Subcutaneous adipose tissue (tissue), 4 donors: ENCODE measurements around the gene EFHC1. TPM values are rescaled to one million over a fixed set of nuclear protein-coding genes. Genes with fewer than 3 reads are reported as not detected.

Experiments
- CTCF ChIP-seq: fragments of 450-650 bp; IDR thresholded peaks from one replicate; pipeline ENCODE4 v1.5.1; 2016; ENCODE audit warnings: low read depth, mild to moderate bottlenecking, control low read depth, antibody characterized with exemption, moderate library complexity
- total RNA-seq, 4 donors: library from RNA; depleted of rRNA; stranded (reverse); fragments of >200 nt; gene quantifications; one replicate each; pipeline ENCODE4 v1.1.0, GENCODE V29; 2016

Gene EFHC1
- total RNA-seq, 4 donors from 2014 or later, result 26.2 to 33.9 (median 27.3) TPM

- no peak for TF ChIP-seq CTCF
These were observed 115.7 kb downstream of the EFHC1 start for GRCh38 chr6:52535711-52536423.

- TF ChIP-seq CTCF, result no peak
These were observed 116.3 kb downstream of the EFHC1 start for GRCh38 chr6:52536424-52536916.

DNA sequence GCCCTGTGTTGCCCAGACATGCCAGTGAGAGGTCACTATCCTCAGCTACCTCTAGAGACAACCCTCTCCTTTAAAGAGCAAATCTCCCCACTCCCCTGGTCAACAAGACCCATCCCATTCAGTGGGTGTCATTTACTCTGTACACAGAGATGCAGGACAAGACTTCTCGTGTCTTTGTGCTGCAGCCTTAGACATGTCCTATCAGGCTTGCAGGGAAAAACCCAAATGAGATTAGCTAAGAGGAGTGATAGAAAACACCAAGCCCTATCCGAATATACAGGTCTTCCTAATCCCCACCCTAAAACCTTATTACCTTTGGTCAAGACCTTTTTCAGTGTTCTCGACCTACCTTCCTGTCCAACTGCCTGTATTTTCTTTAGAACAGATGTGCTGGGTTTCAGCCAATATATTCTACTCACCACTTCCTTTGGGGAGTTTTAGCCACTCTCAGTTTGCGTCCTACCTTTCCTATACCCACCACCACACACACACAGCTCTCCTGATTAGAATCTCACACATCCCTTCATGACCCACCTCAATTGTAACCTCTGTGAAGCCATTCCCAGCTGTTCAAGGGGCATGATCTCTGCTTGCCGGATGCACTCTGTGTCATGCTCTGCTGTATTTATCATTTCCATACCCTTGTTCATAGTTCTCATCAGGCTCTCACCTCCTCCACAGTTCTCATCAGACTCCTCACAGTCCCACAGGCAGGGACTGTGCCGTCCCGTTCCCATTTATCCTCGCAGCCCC, 117.0 kb downstream of the EFHC1 start:
- TF ChIP-seq CTCF, result no peak

DNA sequence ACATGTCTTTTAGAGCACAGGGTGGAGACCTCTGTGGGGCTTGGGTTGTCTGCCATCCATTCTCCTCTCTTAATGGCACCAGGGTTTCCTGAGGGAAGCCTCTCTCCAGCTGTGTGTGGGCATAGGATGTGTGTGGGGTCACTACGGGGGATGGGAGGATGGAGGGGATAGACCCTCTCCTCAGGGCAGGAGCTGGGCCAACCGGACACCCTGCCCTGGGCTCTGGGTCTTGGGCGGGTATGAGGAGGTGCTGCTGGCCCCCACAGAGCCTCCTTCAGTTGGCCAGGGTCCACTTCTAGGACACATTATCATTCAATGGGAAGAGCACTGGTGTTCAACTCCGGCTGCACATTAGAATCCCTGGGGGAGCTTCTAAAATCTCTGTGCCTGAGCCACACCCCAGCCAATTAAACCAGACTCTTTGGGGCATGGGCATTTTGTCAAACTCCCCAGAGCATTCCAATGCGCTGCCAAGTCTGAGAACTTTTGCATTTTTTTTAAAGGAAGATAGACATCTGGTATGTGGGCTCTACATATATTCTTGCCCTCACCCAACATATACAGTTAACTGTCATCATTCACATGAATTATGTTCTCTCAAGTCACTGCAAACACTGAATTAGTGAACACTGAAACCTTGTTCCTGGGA, 118.2 kb downstream of the EFHC1 start:
- TF ChIP-seq CTCF, result no peak

GRCh38 chr6:52538901-52539354, 118.8 kb downstream of the EFHC1 start:
- no peak for TF ChIP-seq CTCF

GRCh38 chr6:52539607-52540006, 119.5 kb downstream of the EFHC1 start:
- no peak for TF ChIP-seq CTCF
